ENCODE measurements around the gene GRPEL1.
A peak's percentile ranks its signal among the peaks of the same experiment; 100 is the strongest.

GRPEL1 gene

GRCh38 chr4:7073526-7074390, 5.9 kb upstream of the GRPEL1 start:
- no peaks in the 10 kb centered on the region for H3K36me3 ChIP-seq (ENCODE audit: control insufficient read depth, low read depth, low read length)
- no peaks in the 10 kb centered on the region for H3K4me1 ChIP-seq (ENCODE audit: control insufficient read depth, low read depth, low read length)
- H3K9me3 ChIP-seq (ENCODE audit: control insufficient read depth, low read depth, low read length), result no peaks in the 10 kb centered on the region
- H3K27ac ChIP-seq (ENCODE audit: low read length), result no peak overlapping the region
- peaks cover 15% of the 10 kb centered on the region for H3K27me3 ChIP-seq (ENCODE audit: control insufficient read depth, insufficient read depth, low read length)
- no peak overlapping the region for H3K4me3 ChIP-seq (ENCODE audit: low read length)
- H3K9ac ChIP-seq (ENCODE audit: low read length), result no peak overlapping the region

- H3K9me3 ChIP-seq (ENCODE audit: control insufficient read depth, low read depth, low read length), result no peaks in the 10 kb centered on the region
- no peaks in the 10 kb centered on the region for H3K4me1 ChIP-seq (ENCODE audit: control insufficient read depth, low read depth, low read length)
- no peak overlapping the region for H3K27ac ChIP-seq (ENCODE audit: low read length)
- H3K9ac ChIP-seq (ENCODE audit: low read length), result no peak overlapping the region
- H3K36me3 ChIP-seq (ENCODE audit: control insufficient read depth, low read depth, low read length), result no peaks in the 10 kb centered on the region
- H3K27me3 ChIP-seq (ENCODE audit: control insufficient read depth, insufficient read depth, low read length), result peaks cover 19% of the 10 kb centered on the region
- H3K4me3 ChIP-seq (ENCODE audit: low read length), result no peak overlapping the region
These were observed 5.2 kb upstream of the GRPEL1 start for GRCh38 chr4:7073059-7073458.

- peaks cover 19% of the 10 kb centered on the region for H3K27me3 ChIP-seq (ENCODE audit: control insufficient read depth, insufficient read depth, low read length)
- no peaks in the 10 kb centered on the region for H3K9me3 ChIP-seq (ENCODE audit: control insufficient read depth, low read depth, low read length)
- H3K4me3 ChIP-seq (ENCODE audit: low read length), result no peak overlapping the region
- peaks cover 5% of the 10 kb centered on the region for H3K4me1 ChIP-seq (ENCODE audit: control insufficient read depth, low read depth, low read length)
- no peak overlapping the region for H3K27ac ChIP-seq (ENCODE audit: low read length)
- H3K36me3 ChIP-seq (ENCODE audit: control insufficient read depth, low read depth, low read length), result no peaks in the 10 kb centered on the region
- no peak overlapping the region for H3K9ac ChIP-seq (ENCODE audit: low read length)
These were observed 3.1 kb upstream of the GRPEL1 start for GRCh38 chr4:7070729-7071511.

GRCh38 chr4:7068883-7069282, 1.0 kb upstream of the GRPEL1 start:
- peaks cover 5% of the 10 kb centered on the region for H3K4me1 ChIP-seq (ENCODE audit: control insufficient read depth, low read depth, low read length)
- no peak overlapping the region for H3K27ac ChIP-seq (ENCODE audit: low read length)
- no peaks in the 10 kb centered on the region for H3K9me3 ChIP-seq (ENCODE audit: control insufficient read depth, low read depth, low read length)
- H3K9ac ChIP-seq (ENCODE audit: low read length), result no peak overlapping the region
- peaks cover 19% of the 10 kb centered on the region for H3K27me3 ChIP-seq (ENCODE audit: control insufficient read depth, insufficient read depth, low read length)
- H3K36me3 ChIP-seq (ENCODE audit: control insufficient read depth, low read depth, low read length), result peaks cover 8% of the 10 kb centered on the region
- peak overlapping the region; percentile 90 for H3K4me3 ChIP-seq (ENCODE audit: low read length)

GRCh38 chr4:7068279-7068842, 497 bp upstream of the GRPEL1 start:
- Histone ChIP-seq H3K9ac (ENCODE audit: low read length) (peak overlapping the region; percentile 47), H3K27ac (ENCODE audit: low read length) (no peak overlapping the region), H3K36me3 (ENCODE audit: control insufficient read depth, low read depth, low read length) (peaks cover 13% of the 10 kb centered on the region), H3K4me1 (ENCODE audit: control insufficient read depth, low read depth, low read length) (peaks cover 5% of the 10 kb centered on the region), H3K27me3 (ENCODE audit: control insufficient read depth, insufficient read depth, low read length) (peaks cover 19% of the 10 kb centered on the region), H3K4me3 (ENCODE audit: low read length) (peak overlapping the region; percentile 90), H3K9me3 (ENCODE audit: control insufficient read depth, low read depth, low read length) (no peaks in the 10 kb centered on the region)

- Histone ChIP-seq H3K9me3 (ENCODE audit: control insufficient read depth, low read depth, low read length) (no peaks in the 10 kb centered on the region), H3K4me3 (ENCODE audit: low read length) (peak overlapping the region; percentile 90), H3K36me3 (ENCODE audit: control insufficient read depth, low read depth, low read length) (peaks cover 22% of the 10 kb centered on the region), H3K27ac (ENCODE audit: low read length) (no peak overlapping the region), H3K4me1 (ENCODE audit: control insufficient read depth, low read depth, low read length) (peaks cover 5% of the 10 kb centered on the region), H3K27me3 (ENCODE audit: control insufficient read depth, insufficient read depth, low read length) (peaks cover 19% of the 10 kb centered on the region), H3K9ac (ENCODE audit: low read length) (peak overlapping the region; percentile 65)
These were observed 775 bp downstream of the GRPEL1 start for GRCh38 chr4:7067126-7067451.

- Histone ChIP-seq H3K36me3 (ENCODE audit: control insufficient read depth, low read depth, low read length) (peaks cover 28% of the 10 kb centered on the region), H3K4me3 (ENCODE audit: low read length) (peak overlapping the region; percentile 90), H3K9me3 (ENCODE audit: control insufficient read depth, low read depth, low read length) (no peaks in the 10 kb centered on the region), H3K27ac (ENCODE audit: low read length) (no peak overlapping the region), H3K27me3 (ENCODE audit: control insufficient read depth, insufficient read depth, low read length) (peaks cover 19% of the 10 kb centered on the region), H3K4me1 (ENCODE audit: control insufficient read depth, low read depth, low read length) (peaks cover 5% of the 10 kb centered on the region), H3K9ac (ENCODE audit: low read length) (peak overlapping the region; percentile 65)
These were observed 1.4 kb downstream of the GRPEL1 start for GRCh38 chr4:7066493-7066892.

GRCh38 chr4:7066006-7066405, 1.9 kb downstream of the GRPEL1 start:
- Histone ChIP-seq H3K9ac (ENCODE audit: low read length) (no peak overlapping the region), H3K4me1 (ENCODE audit: control insufficient read depth, low read depth, low read length) (peaks cover 5% of the 10 kb centered on the region), H3K9me3 (ENCODE audit: control insufficient read depth, low read depth, low read length) (no peaks in the 10 kb centered on the region), H3K27ac (ENCODE audit: low read length) (no peak overlapping the region), H3K27me3 (ENCODE audit: control insufficient read depth, insufficient read depth, low read length) (peaks cover 19% of the 10 kb centered on the region), H3K36me3 (ENCODE audit: control insufficient read depth, low read depth, low read length) (peaks cover 32% of the 10 kb centered on the region), H3K4me3 (ENCODE audit: low read length) (no peak overlapping the region)

- Histone ChIP-seq H3K9ac (ENCODE audit: low read length) (no peak overlapping the region), H3K36me3 (ENCODE audit: control insufficient read depth, low read depth, low read length) (peaks cover 52% of the 10 kb centered on the region), H3K27me3 (ENCODE audit: control insufficient read depth, insufficient read depth, low read length) (peaks cover under 1% of the 10 kb centered on the region), H3K27ac (ENCODE audit: low read length) (no peak overlapping the region), H3K4me1 (ENCODE audit: control insufficient read depth, low read depth, low read length) (peaks cover 5% of the 10 kb centered on the region), H3K4me3 (ENCODE audit: low read length) (no peak overlapping the region), H3K9me3 (ENCODE audit: control insufficient read depth, low read depth, low read length) (no peaks in the 10 kb centered on the region)
These were observed 4.5 kb downstream of the GRPEL1 start for GRCh38 chr4:7063362-7063761.

GRCh38 chr4:7062816-7063215, 5.0 kb downstream of the GRPEL1 start:
- no peak overlapping the region for H3K27ac ChIP-seq (ENCODE audit: low read length)
- H3K27me3 ChIP-seq (ENCODE audit: control insufficient read depth, insufficient read depth, low read length), result no peaks in the 10 kb centered on the region
- peaks cover 52% of the 10 kb centered on the region for H3K36me3 ChIP-seq (ENCODE audit: control insufficient read depth, low read depth, low read length)
- H3K4me3 ChIP-seq (ENCODE audit: low read length), result no peak overlapping the region
- H3K9ac ChIP-seq (ENCODE audit: low read length), result no peak overlapping the region
- no peaks in the 10 kb centered on the region for H3K9me3 ChIP-seq (ENCODE audit: control insufficient read depth, low read depth, low read length)
- H3K4me1 ChIP-seq (ENCODE audit: control insufficient read depth, low read depth, low read length), result peaks cover 5% of the 10 kb centered on the region

- peaks cover 1% of the 10 kb centered on the region for H3K4me1 ChIP-seq (ENCODE audit: control insufficient read depth, low read depth, low read length)
- peaks cover 52% of the 10 kb centered on the region for H3K36me3 ChIP-seq (ENCODE audit: control insufficient read depth, low read depth, low read length)
- H3K4me3 ChIP-seq (ENCODE audit: low read length), result no peak overlapping the region
- H3K27ac ChIP-seq (ENCODE audit: low read length), result no peak overlapping the region
- H3K9me3 ChIP-seq (ENCODE audit: control insufficient read depth, low read depth, low read length), result no peaks in the 10 kb centered on the region
- no peaks in the 10 kb centered on the region for H3K27me3 ChIP-seq (ENCODE audit: control insufficient read depth, insufficient read depth, low read length)
- H3K9ac ChIP-seq (ENCODE audit: low read length), result no peak overlapping the region
These were observed 6.0 kb downstream of the GRPEL1 start for GRCh38 chr4:7061815-7062214.

Data from iPS-18a (cell line).